GM18526 (cell line): Measurements from ENCODE around the gene PRPF6.

Source experiments
- POLR2A ChIP-seq: IDR thresholded peaks from 3 replicates; pipeline ENCODE4 v1.6.1; 2011; ENCODE audit not compliant: insufficient read length; ENCODE audit errors: extremely low read depth

PRPF6 gene

GRCh38 chr20:63942969-63943807 lies 37.7 kb upstream of the PRPF6 start:
- TF ChIP-seq POLR2A: no peak

- no peak for TF ChIP-seq POLR2A
Measured at GRCh38 chr20:63943808-63944077, 37.2 kb upstream of the PRPF6 start.

- TF ChIP-seq POLR2A: no peak
Measured at GRCh38 chr20:63944078-63944941, 36.6 kb upstream of the PRPF6 start.

GRCh38 chr20:63945031-63945658 lies 35.8 kb upstream of the PRPF6 start:
- TF ChIP-seq POLR2A: no peak

GRCh38 chr20:63945921-63946920 lies 34.7 kb upstream of the PRPF6 start:
- no peak for TF ChIP-seq POLR2A

- no peak for TF ChIP-seq POLR2A
Measured at GRCh38 chr20:63946986-63947637, 33.8 kb upstream of the PRPF6 start.

- TF ChIP-seq POLR2A: no peak
Measured at GRCh38 chr20:63947638-63948456, 33.1 kb upstream of the PRPF6 start.

- TF ChIP-seq POLR2A: no peak
Measured at GRCh38 chr20:63950701-63951397, 30.1 kb upstream of the PRPF6 start.

- TF ChIP-seq POLR2A: no peak
Measured at GRCh38 chr20:63951398-63952209, 29.3 kb upstream of the PRPF6 start.

- TF ChIP-seq POLR2A: no peak
Measured at GRCh38 chr20:63952210-63952535, 28.8 kb upstream of the PRPF6 start.

GRCh38 chr20:63952769-63953168 lies 28.2 kb upstream of the PRPF6 start:
- no peak for TF ChIP-seq POLR2A

- TF ChIP-seq POLR2A: no peak
Measured at GRCh38 chr20:63953764-63954429, 27.0 kb upstream of the PRPF6 start.
